A673 (cell line): ENCODE data around the gene NTRK3. TPM values are rescaled to one million over a fixed set of nuclear protein-coding genes. Genes with fewer than 3 reads are reported as not detected.

ENCODE experiments used
- BruUV-seq: library from RNA; stranded (reverse); fragments of 400-500 nt; replicated peaks from 2 replicates; lab custom pipeline; 2021; lab: Mats Ljungman, UMichigan
- CTCF ChIA-PET: fragments of 300-600 bp; sonication (Branson Sonifier 250); formaldehyde crosslinking; loops from one replicate; lab custom pipeline; 2022; ENCODE audit warnings: antibody characterized with exemption; lab: Charles Lee
- POLR2A ChIA-PET: fragments of 300-600 bp; sonication (Branson Sonifier 250); formaldehyde crosslinking; loops from one replicate; lab custom pipeline; 2022; ENCODE audit warnings: antibody characterized with exemption; ENCODE audit not compliant: low non-redundant PET; lab: Charles Lee
- DNase-seq: peaks from one replicate; pipeline ENCODE4 v3.0.0-alpha.2; 2015; ENCODE audit warnings: low spot score
- H3K27ac ChIP-seq: fragments of 200-600 bp; sonication (generic); 2 replicates; pipeline ENCODE4 v1.5.1; 2016; ENCODE audit warnings: mixed run types, low read depth, mild to moderate bottlenecking, mixed read lengths, antibody characterized with exemption, low read length; ENCODE audit not compliant: poor library complexity, severe bottlenecking
- H3K27me3 ChIP-seq: fragments of 200-600 bp; sonication (generic); replicated peaks from 2 replicates; pipeline ENCODE4 v1.6.1; 2017; ENCODE audit warnings: mixed run types, low read depth, mild to moderate bottlenecking, mixed read lengths, antibody characterized with exemption, low read length; ENCODE audit not compliant: insufficient read depth, poor library complexity
- H3K36me3 ChIP-seq: fragments of 200-600 bp; sonication (generic); 2 replicates; pipeline ENCODE4 v1.6.1; 2016; ENCODE audit warnings: mixed run types, mild to moderate bottlenecking, mixed read lengths, antibody characterized with exemption, low read length; ENCODE audit not compliant: insufficient read depth, poor library complexity, severe bottlenecking
- H3K4me1 ChIP-seq: fragments of 200-600 bp; sonication (generic); 2 replicates; pipeline ENCODE4 v1.6.1; 2017; ENCODE audit warnings: mixed run types, mild to moderate bottlenecking, mixed read lengths, antibody characterized with exemption, low read length; ENCODE audit not compliant: insufficient read depth, poor library complexity, severe bottlenecking
- H3K4me3 ChIP-seq: fragments of 200-600 bp; sonication (generic); 2 replicates; pipeline ENCODE4 v1.5.1; 2016; ENCODE audit warnings: low read depth, mixed run types, mild to moderate bottlenecking, mixed read lengths, low read length; ENCODE audit not compliant: poor library complexity, severe bottlenecking
- H3K9me3 ChIP-seq: fragments of 200-600 bp; sonication (generic); 2 replicates; pipeline ENCODE4 v1.6.1; 2016; ENCODE audit warnings: mixed run types, low read depth, mild to moderate bottlenecking, mixed read lengths, antibody characterized with exemption, low read length; ENCODE audit not compliant: poor library complexity, severe bottlenecking
- CTCF ChIP-seq: fragments of 300-800, 200-600 bp; sonication (generic); conservative IDR thresholded peaks from 2 replicates; pipeline ENCODE4 v1.5.1; 2017; ENCODE audit warnings: low read depth, mild to moderate bottlenecking, antibody characterized with exemption, low read length, moderate library complexity, mixed read lengths
- EZH2 ChIP-seq: fragments of 200-600 bp; sonication (generic); IDR thresholded peaks from 2 replicates; pipeline ENCODE4 v1.6.1; 2017; ENCODE audit warnings: borderline replicate concordance, low read depth, mild to moderate bottlenecking, mixed read lengths, antibody characterized with exemption, low read length; ENCODE audit not compliant: poor library complexity, severe bottlenecking
- intact Hi-C: fragments of 100-400 bp; cut with micrococcal nuclease; formaldehyde crosslinking; loops from one replicate; pipeline ENCODE4 v1.10.0; 2022; ENCODE audit not compliant: unreplicated experiment
- total RNA-seq: library from RNA; stranded (reverse); gene quantifications from 2 replicates; pipeline ENCODE4 v1.2.3, GENCODE V29; 2021

Gene NTRK3
- total RNA-seq, 1 experiment from 2014 or later, result not detected

DNA sequence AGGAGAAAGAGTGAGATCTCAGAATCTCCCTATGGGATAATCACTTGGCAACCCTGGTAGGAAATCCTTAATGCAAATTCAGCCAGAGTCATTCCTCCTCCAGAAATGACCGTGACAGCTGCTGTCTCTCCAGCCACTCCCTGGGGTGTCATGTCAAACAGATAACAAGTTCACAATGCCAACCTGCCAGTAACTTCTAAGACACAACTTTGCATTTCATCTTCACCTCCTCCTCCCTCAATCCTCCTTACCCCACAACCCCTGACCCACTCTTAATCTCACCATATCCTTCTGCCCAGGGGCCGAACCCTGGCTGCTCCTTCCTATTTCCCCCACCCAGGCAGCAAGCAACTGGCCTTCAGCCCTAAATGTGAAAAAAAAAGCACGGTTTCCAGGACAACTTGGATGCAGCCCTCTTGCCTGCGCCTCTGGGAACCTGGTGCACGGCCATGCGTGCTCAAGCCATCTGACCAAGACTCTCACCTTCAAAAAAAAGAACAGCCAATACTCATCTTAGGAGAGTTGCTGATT is 166.0 kb downstream of the NTRK3 start:
- H3K27me3 ChIP-seq, result no peaks in the 10 kb centered on the region
- H3K4me1 ChIP-seq, result no peaks in the 10 kb centered on the region
- H3K36me3 ChIP-seq, result no peaks in the 10 kb centered on the region
- no TSS peak for BruUV-seq
- no peak overlapping the region for H3K27ac ChIP-seq
- H3K9me3 ChIP-seq, result no peaks in the 10 kb centered on the region
- ChIA-PET CTCF (no interaction called here), POLR2A (no interaction called here)
- no peak for TF ChIP-seq CTCF
- TF ChIP-seq EZH2, result no peak
- DNase-seq, result no peak
- no peak overlapping the region for H3K4me3 ChIP-seq
- intact Hi-C loops, result no loop called here

DNA sequence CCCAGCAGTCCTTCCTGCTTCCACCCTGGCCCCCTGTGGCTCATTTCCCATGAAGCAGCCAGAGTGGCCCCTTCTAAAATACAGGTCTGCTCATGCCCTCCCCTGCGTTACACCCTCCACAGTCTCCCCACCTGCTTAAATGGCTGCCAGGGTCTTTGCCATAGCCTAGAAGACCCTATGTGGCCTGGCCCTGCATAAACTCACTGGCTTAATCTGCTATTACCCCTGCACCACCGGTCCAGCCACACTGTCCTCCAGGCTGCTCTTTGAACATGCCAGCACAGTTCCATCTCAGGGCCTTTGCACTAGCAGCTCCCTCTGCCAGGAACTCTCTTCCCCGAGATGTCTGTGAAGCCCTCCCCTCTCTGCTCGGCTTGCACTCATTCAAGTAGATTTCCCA is 166.8 kb downstream of the NTRK3 start:
- no peak for DNase-seq
- POLR2A ChIA-PET, result no interaction called here
- Histone ChIP-seq H3K36me3 (no peaks in the 10 kb centered on the region), H3K4me3 (no peak overlapping the region), H3K4me1 (no peaks in the 10 kb centered on the region), H3K9me3 (no peaks in the 10 kb centered on the region), H3K27ac (no peak overlapping the region), H3K27me3 (no peaks in the 10 kb centered on the region)
- intact Hi-C loops, result no loop called here
- no peak for TF ChIP-seq CTCF
- TF ChIP-seq EZH2, result no peak
- CTCF ChIA-PET, result no interaction called here
- BruUV-seq, result no TSS peak

- no TSS peak for BruUV-seq
- Histone ChIP-seq H3K4me1 (peaks cover 4% of the 10 kb centered on the region), H3K4me3 (no peak overlapping the region), H3K9me3 (no peaks in the 10 kb centered on the region), H3K27me3 (no peaks in the 10 kb centered on the region), H3K27ac (no peak overlapping the region), H3K36me3 (no peaks in the 10 kb centered on the region)
- ChIA-PET POLR2A (no interaction called here), CTCF (no interaction called here)
- intact Hi-C loops, result no loop called here
- DNase-seq, result peak; percentile 9
- TF ChIP-seq EZH2 (no peak), CTCF (no peak)
Observed at GRCh38 chr15:88089024-88089620, 167.4 kb downstream of the NTRK3 start.
